Cerebellar nuclear complex (tissue), 1 donor: Measurements from ENCODE around the gene GOLGA2.

ENCODE experiments used
- DNase-seq, 2 experiments: peaks; one replicate each; lab custom pipeline; 2025; lab: John Stamatoyannopoulos, UW

The GOLGA2 gene

GRCh38 chr9:128257907-128258306 lies 17.9 kb downstream of the GOLGA2 start:
- no peak for DNase-seq

- DNase-seq, result no peak
These were observed 18.6 kb downstream of the GOLGA2 start for GRCh38 chr9:128257086-128257825.

- peak in 1 of 2 experiments; percentile 7 for DNase-seq
These were observed 20.7 kb downstream of the GOLGA2 start for GRCh38 chr9:128254855-128255759.

GRCh38 chr9:128254362-128254761 lies 21.4 kb downstream of the GOLGA2 start:
- no peak for DNase-seq

GRCh38 chr9:128253991-128254346 lies 21.8 kb downstream of the GOLGA2 start:
- no peak for DNase-seq

- no peak for DNase-seq
These were observed 22.4 kb downstream of the GOLGA2 start for GRCh38 chr9:128253140-128253990.

GRCh38 chr9:128252317-128253139 lies 23.3 kb downstream of the GOLGA2 start:
- no peak for DNase-seq

- DNase-seq, result no peak
These were observed 24.1 kb downstream of the GOLGA2 start for GRCh38 chr9:128251732-128252100.

- DNase-seq, result no peak
These were observed 24.7 kb downstream of the GOLGA2 start for GRCh38 chr9:128250839-128251731.

- DNase-seq, result no peak
These were observed 25.6 kb downstream of the GOLGA2 start for GRCh38 chr9:128249908-128250838.

GRCh38 chr9:128249558-128249907 lies 26.3 kb downstream of the GOLGA2 start:
- no peak for DNase-seq

GRCh38 chr9:128247226-128247803 lies 28.5 kb downstream of the GOLGA2 start:
- DNase-seq, result no peak

GRCh38 chr9:128246471-128246870 lies 29.3 kb downstream of the GOLGA2 start:
- DNase-seq, result no peak

- no peak for DNase-seq
These were observed 30.2 kb downstream of the GOLGA2 start for GRCh38 chr9:128245421-128246151.

GRCh38 chr9:128244837-128245231 lies 31.0 kb downstream of the GOLGA2 start:
- no peak for DNase-seq

GRCh38 chr9:128244091-128244836 lies 31.5 kb downstream of the GOLGA2 start:
- DNase-seq, result no peak

GRCh38 chr9:128243215-128244018 lies 32.4 kb downstream of the GOLGA2 start:
- DNase-seq, result no peak
